ENCODE measurements around the gene ZNF488.

DNA sequence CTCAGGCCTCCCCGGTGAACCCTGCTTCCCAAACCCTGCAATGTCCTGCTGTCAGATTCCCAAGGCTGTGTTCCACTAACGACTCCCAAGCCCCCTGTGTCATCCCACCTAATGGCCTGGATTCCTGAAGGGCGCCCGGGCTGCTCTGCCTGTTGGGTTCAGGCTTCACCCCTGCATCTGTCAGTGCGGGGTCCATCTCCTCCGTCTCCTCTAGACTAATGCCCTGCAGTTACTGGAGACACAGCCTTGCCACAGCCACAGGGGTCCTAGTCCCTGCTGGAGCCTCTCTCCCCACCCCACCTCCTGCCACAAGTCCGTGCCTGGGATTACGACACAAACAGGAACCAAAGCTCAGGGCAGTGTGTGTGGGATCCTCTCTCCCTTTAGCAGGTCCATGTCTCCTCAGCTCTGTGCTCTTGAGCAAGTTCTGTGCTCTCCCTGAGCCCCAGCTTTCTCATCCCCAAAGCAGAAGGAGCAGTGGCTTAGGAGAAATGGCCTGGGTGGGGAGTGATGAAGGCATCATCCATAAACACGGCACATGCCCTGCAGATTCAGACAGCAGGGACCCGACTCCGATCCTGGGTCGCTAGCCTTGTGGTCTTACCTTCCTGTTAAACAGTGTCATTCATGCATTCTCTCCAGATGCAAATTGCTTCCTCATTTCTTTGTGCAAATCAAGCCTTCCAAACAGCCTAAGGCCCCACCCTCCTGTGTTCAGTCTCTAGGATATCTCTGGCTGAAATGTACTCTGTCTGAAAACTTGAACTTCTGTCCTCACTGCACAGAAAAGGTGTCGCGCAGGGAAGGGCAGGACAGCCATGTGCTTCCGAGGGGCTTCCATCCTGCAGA, 44.1 kb downstream of the ZNF488 start:
- no peak for TF ChIP-seq EZH2 (IDR thresholded peaks at IDR 0.05)
- TF ChIP-seq POLR2AphosphoS5 (IDR thresholded peaks at IDR 0.05; ENCODE audit: borderline replicate concordance, low read depth, low read length): no peak

Measured in SK-N-MC (cell line).